ENCODE data around the gene PRR12. TPM values are rescaled to one million over a fixed set of nuclear protein-coding genes. Genes with fewer than 3 reads are reported as not detected.

The PRR12 gene, protein sequence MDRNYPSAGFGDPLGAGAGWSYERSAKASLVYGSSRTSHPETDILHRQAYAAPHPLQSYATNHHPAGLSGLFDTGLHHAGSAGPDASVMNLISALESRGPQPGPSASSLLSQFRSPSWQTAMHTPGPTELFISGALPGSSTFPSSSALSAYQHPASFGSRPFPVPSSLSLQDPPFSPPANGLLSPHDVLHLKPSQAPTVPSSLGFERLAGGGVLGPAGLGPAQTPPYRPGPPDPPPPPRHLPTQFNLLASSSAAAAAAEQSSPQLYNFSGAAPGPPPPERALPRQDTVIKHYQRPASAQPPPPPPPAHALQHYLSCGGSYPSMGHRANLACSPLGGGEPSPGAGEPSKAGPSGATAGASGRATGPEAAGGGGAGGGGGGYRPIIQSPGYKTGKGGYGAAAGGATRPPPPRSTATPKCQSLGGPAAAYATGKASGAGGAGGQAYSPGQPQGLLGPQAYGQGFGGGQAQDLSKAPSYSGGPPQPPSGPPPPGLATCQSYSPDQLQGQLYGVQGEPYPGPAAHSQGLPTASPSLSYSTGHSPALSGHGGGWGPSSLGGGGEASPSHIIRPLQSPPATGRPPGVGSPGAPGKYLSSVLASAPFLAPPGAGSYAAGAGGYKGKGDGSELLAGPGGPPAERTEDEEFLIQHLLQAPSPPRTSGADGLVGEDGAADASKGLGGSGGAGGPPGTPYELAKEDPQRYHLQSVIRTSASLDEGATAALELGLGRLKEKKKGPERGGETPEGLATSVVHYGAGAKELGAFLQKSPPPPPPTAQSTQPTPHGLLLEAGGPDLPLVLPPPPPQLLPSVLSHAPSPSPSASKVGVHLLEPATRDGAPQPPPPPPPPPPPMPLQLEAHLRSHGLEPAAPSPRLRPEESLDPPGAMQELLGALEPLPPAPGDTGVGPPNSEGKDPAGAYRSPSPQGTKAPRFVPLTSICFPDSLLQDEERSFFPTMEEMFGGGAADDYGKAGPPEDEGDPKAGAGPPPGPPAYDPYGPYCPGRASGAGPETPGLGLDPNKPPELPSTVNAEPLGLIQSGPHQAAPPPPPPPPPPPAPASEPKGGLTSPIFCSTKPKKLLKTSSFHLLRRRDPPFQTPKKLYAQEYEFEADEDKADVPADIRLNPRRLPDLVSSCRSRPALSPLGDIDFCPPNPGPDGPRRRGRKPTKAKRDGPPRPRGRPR (N-terminal part only)
- total RNA-seq: 70.7 and 72.3 TPM in 2 replicates
- 4.1 TPM for total RNA-seq (2013)
- polyA plus RNA-seq: 5.2 and 8.4 TPM in 2 replicates
- 9.6 and 20.0 TPM in 2 replicates for polyA minus RNA-seq

DNA sequence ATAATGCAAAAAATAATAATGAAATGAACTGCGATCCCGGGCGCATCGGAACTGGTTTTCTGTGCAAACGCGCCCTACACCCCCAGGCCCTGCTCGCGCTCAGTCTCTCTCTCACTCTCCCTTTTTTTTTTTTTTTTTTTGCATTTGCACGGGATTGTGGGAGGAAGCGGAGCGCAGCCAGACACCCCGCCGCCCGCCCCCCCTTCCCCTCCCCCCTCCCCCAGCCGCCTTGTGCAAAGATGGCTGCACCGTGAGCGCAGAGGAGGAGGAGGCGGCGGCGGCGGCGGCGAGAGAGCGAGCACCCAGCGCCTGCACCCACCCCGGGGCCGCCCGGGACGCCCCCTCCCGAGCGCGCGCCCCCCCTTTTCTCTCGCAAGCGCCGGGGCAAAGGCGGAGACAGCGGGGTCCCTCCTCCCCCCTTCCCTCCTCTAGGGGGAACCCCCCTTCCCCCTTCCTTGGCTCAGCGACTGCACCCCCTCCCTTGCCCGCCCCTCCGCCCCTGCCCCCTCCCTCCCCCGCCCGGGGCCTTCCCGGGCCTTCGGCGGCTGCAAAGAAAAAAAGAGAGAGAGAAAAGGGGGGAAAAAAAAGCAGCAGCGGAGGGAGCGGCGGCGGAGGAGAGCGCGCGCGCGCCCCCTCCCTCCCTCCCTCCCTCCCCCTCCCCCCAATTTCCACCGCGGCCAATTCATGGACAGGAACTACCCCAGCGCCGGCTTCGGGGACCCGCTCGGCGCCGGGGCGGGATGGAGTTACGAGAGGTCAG lies at the start of gene PRR12:
PRR12 (plus strand) TSS at position 212 of the 760 bp plus-strand sequence; CDS start at position 685, 473 bp downstream.
- Histone ChIP-seq H3K36me3 (replicated peaks in 1 of 2; ENCODE audit: control extremely low read depth in 1 of 2, control insufficient read depth in 1 of 2, extremely low read depth in 1 of 2, insufficient read depth in 2 of 2, low read length in 1 of 2) (peaks cover 0 to 20% of the 10 kb centered on the region in 2 experiments), H3K9me3 (ENCODE audit: control extremely low read depth in 1 of 3, control insufficient read depth in 2 of 3, insufficient read depth in 1 of 3, low read length in 2 of 3) (no peaks in the 10 kb centered on the region), H3K4me2 (replicated peaks; ENCODE audit: low read depth, low read length, poor library complexity, severe bottlenecking) (peak within 1 kb of the TSS; percentile 89), H3K9ac (ENCODE audit: low read length) (peak within 1 kb of the TSS; percentile 82), H3K27ac (ENCODE audit: low read length in 2 of 2) (peak within 1 kb of the TSS; percentile 72 to 85), H3K4me3 (ENCODE audit: control extremely low read depth in 1 of 5, extremely low read depth in 1 of 5, insufficient read depth in 1 of 5, low read depth in 2 of 5, low read length in 4 of 5) (peak within 1 kb of the TSS; percentile 69 to 85 (median 77)), H2AFZ (ENCODE audit: insufficient read depth, low read depth, low read length, poor library complexity, severe bottlenecking) (peak within 1 kb of the TSS; percentile 67), H4K20me1 (ENCODE audit: control insufficient read depth, insufficient read depth, low read length, poor library complexity, severe bottlenecking) (peaks cover 45% of the 10 kb centered on the region), H3K4me1 (ENCODE audit: control insufficient read depth in 2 of 2, insufficient read depth in 2 of 2, low read length in 2 of 2) (peaks cover 16 to 26% of the 10 kb centered on the region in 2 donors), H3K79me2 (ENCODE audit: control insufficient read depth, insufficient read depth, low read length) (peaks cover 46% of the 10 kb centered on the region), H3K27me3 (replicated peaks in 1 of 4; ENCODE audit: control extremely low read depth in 1 of 4, control insufficient read depth in 3 of 4, insufficient read depth in 4 of 4, low read length in 3 of 4) (no peaks in the 10 kb centered on the region)
- DNase-seq (peak; percentile 90), ATAC-seq (ENCODE audit: low read depth) (peak; percentile 31)
- peak within 1 kb of the TSS; percentile 91 for H3K27ac Mint-ChIP-seq
- POLR2A ChIA-PET: interaction anchor here (0.5 to 3.7 kb wide), 6 partner anchors 11 to 260 kb away, joined by 4 to 28 read pairs (median 7); partner anchors contain the start of genes BCL2L12, IRF3, NOSIP and PRRG2
- TF ChIP-seq, protein P1, sequence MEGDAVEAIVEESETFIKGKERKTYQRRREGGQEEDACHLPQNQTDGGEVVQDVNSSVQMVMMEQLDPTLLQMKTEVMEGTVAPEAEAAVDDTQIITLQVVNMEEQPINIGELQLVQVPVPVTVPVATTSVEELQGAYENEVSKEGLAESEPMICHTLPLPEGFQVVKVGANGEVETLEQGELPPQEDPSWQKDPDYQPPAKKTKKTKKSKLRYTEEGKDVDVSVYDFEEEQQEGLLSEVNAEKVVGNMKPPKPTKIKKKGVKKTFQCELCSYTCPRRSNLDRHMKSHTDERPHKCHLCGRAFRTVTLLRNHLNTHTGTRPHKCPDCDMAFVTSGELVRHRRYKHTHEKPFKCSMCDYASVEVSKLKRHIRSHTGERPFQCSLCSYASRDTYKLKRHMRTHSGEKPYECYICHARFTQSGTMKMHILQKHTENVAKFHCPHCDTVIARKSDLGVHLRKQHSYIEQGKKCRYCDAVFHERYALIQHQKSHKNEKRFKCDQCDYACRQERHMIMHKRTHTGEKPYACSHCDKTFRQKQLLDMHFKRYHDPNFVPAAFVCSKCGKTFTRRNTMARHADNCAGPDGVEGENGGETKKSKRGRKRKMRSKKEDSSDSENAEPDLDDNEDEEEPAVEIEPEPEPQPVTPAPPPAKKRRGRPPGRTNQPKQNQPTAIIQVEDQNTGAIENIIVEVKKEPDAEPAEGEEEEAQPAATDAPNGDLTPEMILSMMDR (IDR thresholded peaks at IDR 0.05): no peak
- TF ChIP-seq EZH2 (IDR thresholded peaks at IDR 0.05; ENCODE audit: borderline replicate concordance, insufficient read depth, low read depth, low read length, poor library complexity, severe bottlenecking): no peak
- peak within 1 kb of the TSS; percentile 84 for H3K4me3 Mint-ChIP-seq
- CTCF ChIA-PET: interaction anchor here (0.7 to 3.2 kb wide), 5 partner anchors 11 to 86 kb away, joined by 3 to 15 read pairs (median 3); partner anchors contain the start of genes NOSIP, PRMT1 and PRRG2
- H3K27me3 Mint-ChIP-seq: no peaks in the 10 kb centered on the region
- no peaks in the 10 kb centered on the region for H3K9me3 Mint-ChIP-seq (ENCODE audit: insufficient read depth)
- H3K4me1 Mint-ChIP-seq: peaks cover 27% of the 10 kb centered on the region
- 1% methylated on average over 21 of the region's 66 CpGs for WGBS (ENCODE audit: insufficient coverage)
- intact Hi-C loops (cut with micrococcal nuclease): loop anchor here (1.0 to 5.0 kb wide), 6 partner anchors 11 to 1334 kb away; partner anchors contain the start of genes AKT1S1, BCL2L12, CARD8 and IRF3
